GM04504 (cell line): ENCODE results near the gene KLHL10.

Experiments
- DNase-seq: peaks from one replicate; pipeline ENCODE4 v3.0.0-alpha.2; 2012; ENCODE audit warnings: low read depth

The KLHL10 gene

GRCh38 chr17:41837761-41838538, at the start of gene KLHL10:
Gene KLHL10, plus strand, starts transcription at chr17:41837825. Its CDS starts 108 bp downstream, at chr17:41837933.
- no peak for DNase-seq

GRCh38 chr17:41792845-41793783, 44.5 kb upstream of the KLHL10 start:
- DNase-seq = no peak

- DNase-seq = no peak
Observed at GRCh38 chr17:41793784-41794539, 43.7 kb upstream of the KLHL10 start.

- DNase-seq = no peak
Observed at GRCh38 chr17:41794540-41794975, 43.1 kb upstream of the KLHL10 start.

GRCh38 chr17:41796121-41796895, 41.3 kb upstream of the KLHL10 start:
- DNase-seq = no peak

GRCh38 chr17:41797377-41797776, 40.2 kb upstream of the KLHL10 start:
- DNase-seq = no peak

- DNase-seq = no peak
Observed at GRCh38 chr17:41799366-41799765, 38.3 kb upstream of the KLHL10 start.

GRCh38 chr17:41800601-41801373, 36.8 kb upstream of the KLHL10 start:
- no peak for DNase-seq

GRCh38 chr17:41801374-41802271, 36.0 kb upstream of the KLHL10 start:
- DNase-seq = no peak

GRCh38 chr17:41803049-41804020, 34.3 kb upstream of the KLHL10 start:
- no peak for DNase-seq

- no peak for DNase-seq
Observed at GRCh38 chr17:41806685-41807445, 30.8 kb upstream of the KLHL10 start.

GRCh38 chr17:41810659-41811548, 26.7 kb upstream of the KLHL10 start:
- DNase-seq = no peak

- DNase-seq = peak; percentile 58
Observed at GRCh38 chr17:41811549-41812380, 25.9 kb upstream of the KLHL10 start, which contains the start of gene P3H4. Gene P3H4, minus strand, starts transcription at chr17:41811949. Its CDS starts 34 bp downstream, at chr17:41811915.

- peak; percentile 75 for DNase-seq
Observed at GRCh38 chr17:41812381-41813151, 25.1 kb upstream of the KLHL10 start, which contains the start of gene FKBP10. Gene FKBP10, plus strand, starts transcription at chr17:41813004. Its CDS starts 31 bp downstream, at chr17:41813035.
